Measurements from ENCODE around the gene BAG1. TPM values are rescaled to one million over a fixed set of nuclear protein-coding genes. Genes with fewer than 3 reads are reported as not detected.
A peak's percentile ranks its signal among the peaks of the same experiment; 100 is the strongest.

The BAG1 gene
- total and polyA plus RNA-seq, 4 donors: 35.1 to 55.2 (median 43.0) TPM

GRCh38 chr9:33288235-33288634 lies 23.7 kb upstream of the BAG1 start:
- WGBS: 86% methylated on average over 4 of the region's 4 CpGs
- peaks cover 0 to 6% (median 3%) of the 10 kb centered on the region in 4 donors for H3K36me3 ChIP-seq (ENCODE audit: control insufficient read depth in 4 of 4, insufficient read depth in 3 of 4, low read depth in 1 of 4, low read length in 3 of 4)
- H3K9ac ChIP-seq (ENCODE audit: low read depth in 1 of 2, low read length in 2 of 2): no peak overlapping the region
- TF ChIP-seq FOXA2 (IDR thresholded peaks at IDR 0.05) (no peak), HNF4G (IDR thresholded peaks at IDR 0.05) (no peak), YY1 (IDR thresholded peaks at IDR 0.05) (no peak), REST (IDR thresholded peaks at IDR 0.05) (no peak), RAD21 (IDR thresholded peaks at IDR 0.05) (no peak), JUND (IDR thresholded peaks at IDR 0.05) (no peak)
- peak overlapping the region in 1 of 2 donors; percentile 100 for H3K27ac ChIP-seq (ENCODE audit: low read depth in 1 of 2, low read length in 2 of 2)
- no peak for DNase-seq (ENCODE audit: low spot score)
- no peaks in the 10 kb centered on the region for H3K27me3 ChIP-seq (ENCODE audit: control insufficient read depth in 4 of 4, insufficient read depth in 4 of 4, low read length in 3 of 4)
- H3K4me3 ChIP-seq (ENCODE audit: low read depth in 1 of 3, low read length in 3 of 3): no peak overlapping the region
- H3K4me1 ChIP-seq (ENCODE audit: control insufficient read depth in 4 of 4, insufficient read depth in 4 of 4, low read length in 3 of 4): peaks cover 11 to 36% (median 22%) of the 10 kb centered on the region in 4 donors
- H3K9me3 ChIP-seq (ENCODE audit: control insufficient read depth in 4 of 4, low read length in 3 of 4): no peaks in the 10 kb centered on the region

GRCh38 chr9:33287087-33287490 lies 22.6 kb upstream of the BAG1 start:
- WGBS: 45% methylated on average over 4 of the region's 4 CpGs
- H3K27ac ChIP-seq (ENCODE audit: low read depth in 1 of 2, low read length in 2 of 2): peak overlapping the region in 1 of 2 donors; percentile 45
- TF ChIP-seq NR2F2 (IDR thresholded peaks at IDR 0.05) (no peak), HNF4A (conservative IDR thresholded peaks at IDR 0.05) (peak in 1 of 2 donors; percentile 27), SP1 (IDR thresholded peaks at IDR 0.05) (peak; percentile 18), RAD21 (IDR thresholded peaks at IDR 0.05) (peak; percentile 93), TAF1 (conservative IDR thresholded peaks at IDR 0.05) (no peak), CTCF (IDR thresholded peaks at IDR 0.05; ENCODE audit: low read depth, low read length, missing input control) (peak; percentile 81), ZBTB33 (IDR thresholded peaks at IDR 0.05) (no peak), HNF4G (IDR thresholded peaks at IDR 0.05) (peak; percentile 22), YY1 (IDR thresholded peaks at IDR 0.05) (peak; percentile 34), FOXA1 (IDR thresholded peaks at IDR 0.05) (no peak)
- peaks cover 0 to 10% (median 8%) of the 10 kb centered on the region in 4 donors for H3K36me3 ChIP-seq (ENCODE audit: control insufficient read depth in 4 of 4, insufficient read depth in 3 of 4, low read depth in 1 of 4, low read length in 3 of 4)
- peak overlapping the region in 1 of 2 donors; percentile 36 for H3K9ac ChIP-seq (ENCODE audit: low read depth in 1 of 2, low read length in 2 of 2)
- H3K4me3 ChIP-seq (ENCODE audit: low read depth in 1 of 3, low read length in 3 of 3): no peak overlapping the region
- DNase-seq (ENCODE audit: low spot score): no peak
- no peaks in the 10 kb centered on the region for H3K9me3 ChIP-seq (ENCODE audit: control insufficient read depth in 4 of 4, low read length in 3 of 4)
- no peaks in the 10 kb centered on the region for H3K27me3 ChIP-seq (ENCODE audit: control insufficient read depth in 4 of 4, insufficient read depth in 4 of 4, low read length in 3 of 4)
- peaks cover 9 to 26% (median 13%) of the 10 kb centered on the region in 4 donors for H3K4me1 ChIP-seq (ENCODE audit: control insufficient read depth in 4 of 4, insufficient read depth in 4 of 4, low read length in 3 of 4)

All from liver (tissue), 9 donors.